Neural cell (in vitro differentiated cells): Measurements from ENCODE around the gene TTC21B. TPM values are rescaled to one million over a fixed set of nuclear protein-coding genes. Genes with fewer than 3 reads are reported as not detected.

ENCODE experiments used
- polyA plus RNA-seq: library from polyadenylated mRNA; depleted of rRNA; stranded (reverse); fragments of >200 nt; gene quantifications from 2 replicates; pipeline ENCODE4 v1.2.3, GENCODE V29; 2014

TTC21B gene
- polyA plus RNA-seq, 1 donor from 2014 or later: 31.1 TPM

Other genes with a start within 250 kb of the TTC21B start
- gene GALNT3, start 159.5 kb downstream of the TTC21B start, polyA plus RNA-seq: 3.7 and 7.4 TPM in 2 replicates
- gene SCN1A, start 174.2 kb upstream of the TTC21B start, polyA plus RNA-seq: 1.0 and 1.4 TPM in 2 replicates